Activated CD4-positive, alpha-beta T cell treated with anti-CD3 and anti-CD28 coated beads, Interleukin-2, Interleukin-6, amounts not matched to agents 100 ng/mL and 50 ng/mL, durations not matched to agents 16 hours and 8 hours (primary cell): ENCODE measurements around the gene GRID1.
A peak's percentile ranks its signal among the peaks of the same experiment; 100 is the strongest.

Experiments
- DNase-seq: peaks from one replicate; pipeline ENCODE4 v3.0.0-alpha.2; 2020

GRID1 gene

DNA sequence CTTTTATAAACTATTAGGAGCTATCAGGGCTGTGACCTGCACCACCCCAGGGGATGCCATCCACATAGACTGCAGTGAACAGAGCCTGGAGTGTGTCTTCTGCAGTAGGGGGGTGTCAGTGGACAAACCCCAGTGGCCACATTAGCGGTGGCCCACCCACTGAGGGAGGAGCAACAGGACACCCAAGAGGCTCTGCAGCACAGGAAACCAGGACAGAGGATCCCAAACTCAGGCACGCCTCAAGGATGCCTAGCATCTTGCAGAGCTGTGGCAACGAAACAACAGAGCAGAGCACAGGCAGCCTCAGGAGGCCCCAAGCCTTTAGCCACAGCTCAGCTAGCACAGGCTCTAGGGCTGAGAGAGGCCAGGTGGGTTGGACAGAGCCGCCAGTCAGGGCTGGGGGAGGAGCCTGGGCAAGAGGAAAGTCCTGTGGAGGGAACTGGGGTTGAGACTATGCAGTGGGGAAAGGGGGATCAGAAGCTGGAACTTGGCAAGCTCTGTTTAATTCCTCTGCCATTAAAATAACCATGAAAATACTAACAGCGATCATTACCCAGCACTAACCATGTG, 53.8 kb downstream of the GRID1 start:
- DNase-seq, result no peak

DNA sequence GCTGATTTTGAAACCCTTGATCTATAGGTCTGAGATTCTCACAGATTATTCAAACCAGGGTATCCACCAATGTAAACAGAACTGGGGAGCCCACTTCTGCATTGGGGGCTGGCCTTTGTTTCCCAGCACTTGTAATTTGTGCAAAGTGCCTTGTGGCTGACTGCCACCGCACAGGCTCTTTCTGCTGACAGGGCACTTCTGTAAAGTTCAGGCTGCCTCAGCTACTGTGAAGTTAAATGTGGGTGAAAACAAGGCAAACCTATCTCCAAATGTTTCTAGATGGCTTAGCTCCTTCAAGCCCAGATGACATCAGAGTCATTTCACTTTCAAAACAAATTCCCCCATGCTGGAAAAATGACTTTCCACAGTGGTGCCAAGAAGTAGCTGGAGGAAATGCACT, 54.7 kb downstream of the GRID1 start:
- no peak for DNase-seq

DNA sequence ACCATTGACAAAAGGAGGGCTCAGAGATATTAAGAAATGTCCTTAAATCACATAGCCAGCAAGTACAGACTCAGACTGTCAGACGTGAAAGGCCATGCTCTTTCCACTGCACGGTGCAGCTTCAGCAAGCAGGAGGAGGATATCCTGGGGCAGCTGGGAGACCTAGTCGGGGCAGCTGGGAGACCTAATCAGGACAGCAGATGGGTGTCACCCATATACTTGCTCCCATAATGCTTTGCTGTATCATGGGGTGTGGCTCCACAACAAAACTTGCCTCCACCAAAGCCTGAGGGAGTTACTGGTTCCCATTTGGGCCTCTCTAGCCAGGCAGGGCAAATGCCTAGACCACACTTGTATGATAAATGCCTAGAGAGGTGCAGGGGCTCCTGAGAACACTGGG, 55.4 kb downstream of the GRID1 start:
- DNase-seq, result no peak

DNA sequence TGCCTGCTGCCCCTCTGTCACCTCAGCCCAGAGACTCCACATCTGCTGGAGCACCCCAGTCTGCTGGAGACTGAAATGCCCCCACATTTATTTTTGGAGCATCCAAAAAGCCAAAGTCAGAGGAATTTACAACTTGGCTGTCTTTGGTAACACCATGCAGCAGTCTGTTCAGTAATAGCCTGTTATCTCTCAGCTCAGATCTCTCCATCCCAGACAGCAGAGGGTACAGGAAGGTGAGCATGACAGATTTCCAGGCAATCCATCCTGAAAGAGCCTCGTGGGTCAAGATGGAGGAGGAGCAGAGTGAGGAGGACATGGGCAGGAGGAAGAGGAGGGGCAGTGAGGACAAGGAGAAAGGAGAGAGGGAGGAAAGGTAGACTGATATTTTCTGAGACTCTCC, 55.9 kb downstream of the GRID1 start:
- no peak for DNase-seq

DNA sequence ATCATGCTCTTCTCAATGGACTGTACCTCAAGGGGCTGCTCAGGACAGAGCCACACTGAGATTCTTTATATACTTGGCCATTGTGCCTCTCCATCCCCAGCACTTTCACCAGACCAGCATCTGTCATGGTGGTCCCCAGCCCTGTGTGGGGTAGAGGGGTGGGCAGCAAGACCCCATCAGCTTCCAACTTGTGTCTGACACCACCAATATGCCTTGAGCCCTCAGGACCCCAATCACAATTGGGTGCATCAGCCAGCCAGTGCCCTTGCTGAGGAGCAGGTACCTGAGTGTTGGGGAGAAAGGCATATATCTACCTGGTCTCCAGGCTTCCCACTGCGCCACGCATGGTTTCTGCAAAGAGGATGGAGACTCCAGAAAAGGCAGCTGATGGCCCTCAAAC, 56.3 kb downstream of the GRID1 start:
- no peak for DNase-seq

DNA sequence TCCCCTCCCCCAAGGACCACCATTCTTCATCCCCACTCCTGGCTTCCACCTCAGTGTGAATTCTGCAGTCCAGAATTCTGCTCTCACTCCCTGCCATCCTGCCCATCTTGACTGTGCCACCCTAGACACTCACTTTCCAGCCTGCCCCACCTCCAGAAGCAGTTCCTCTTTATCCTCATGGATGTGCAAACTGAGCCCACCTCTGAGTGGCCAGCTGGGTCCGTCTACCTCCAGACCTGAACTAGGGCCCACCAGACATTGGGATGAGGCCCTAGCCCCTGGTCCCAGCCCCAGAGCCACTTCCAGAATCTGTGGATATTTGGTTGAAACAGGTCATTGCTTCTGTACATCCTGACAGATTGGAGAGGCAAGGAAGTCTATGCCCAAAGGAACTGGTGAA, 58.5 kb downstream of the GRID1 start:
- DNase-seq, result no peak

DNA sequence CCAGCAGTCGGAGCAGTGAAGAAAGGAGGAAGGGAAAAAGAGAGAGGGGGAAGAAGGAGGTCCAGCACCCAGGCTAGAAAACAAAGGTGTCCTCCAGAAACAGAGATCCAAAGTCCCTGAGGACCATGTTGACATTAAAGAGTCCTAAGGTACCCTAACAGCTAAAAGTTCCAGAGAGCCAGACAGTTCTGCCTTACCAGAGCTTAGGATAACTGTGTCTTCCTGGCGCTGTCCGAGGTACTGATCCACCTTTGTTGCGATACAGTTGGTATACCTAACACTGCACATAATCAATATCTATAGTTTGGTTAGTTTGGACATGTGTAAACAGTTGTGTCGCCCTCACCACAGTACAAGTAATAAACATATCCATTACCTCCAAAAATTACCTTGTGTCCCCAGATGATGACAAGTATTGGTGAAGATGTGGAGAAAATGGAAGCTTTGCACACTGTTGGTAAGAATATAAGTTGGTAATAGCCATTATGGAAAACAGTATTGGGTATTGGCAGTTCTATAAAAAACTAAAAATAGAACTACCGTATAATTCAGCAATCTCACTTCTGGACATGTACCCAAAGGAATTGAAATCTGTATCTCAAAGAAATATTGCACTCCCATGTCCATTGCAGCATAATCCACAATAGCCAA, 59.8 kb downstream of the GRID1 start:
- peak; percentile 12 for DNase-seq

DNA sequence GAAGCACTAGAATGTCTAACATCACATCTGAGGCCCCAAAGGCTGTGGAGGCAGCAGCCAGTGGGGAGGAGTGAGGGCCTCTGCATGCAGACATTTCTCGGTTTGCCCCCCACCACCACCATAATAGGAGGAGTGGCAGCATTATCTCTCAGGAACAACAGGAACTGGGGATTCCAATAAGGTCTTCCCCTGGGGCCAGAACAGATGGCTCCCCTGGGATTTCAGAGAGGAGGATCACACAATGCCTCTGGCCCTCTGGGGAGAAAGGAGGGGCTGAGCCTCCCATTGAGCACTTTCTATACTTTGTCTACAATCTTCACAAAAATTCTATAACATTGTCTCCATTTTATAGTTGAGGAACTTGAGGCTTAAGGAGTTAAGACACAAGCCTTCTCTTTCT, 61.1 kb downstream of the GRID1 start:
- no peak for DNase-seq

DNA sequence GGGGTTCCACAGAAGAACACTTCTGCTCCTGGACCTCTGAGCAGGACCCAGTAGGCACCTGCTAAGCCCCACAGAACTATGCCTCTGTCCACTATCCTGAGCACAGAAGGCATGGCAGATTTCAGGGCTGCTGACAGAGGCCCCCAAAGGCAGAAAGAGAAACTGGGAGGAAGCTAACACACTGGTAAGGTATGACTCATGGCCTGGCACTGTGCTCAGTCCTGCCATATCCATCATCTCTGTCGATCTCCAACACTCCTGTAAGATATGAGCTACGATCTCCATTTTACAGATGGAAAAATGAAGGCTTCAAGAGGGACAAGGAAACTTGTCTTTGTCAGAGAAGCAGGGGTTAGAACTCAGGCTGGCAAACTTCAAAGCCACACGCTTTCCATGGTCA, 62.2 kb downstream of the GRID1 start:
- no peak for DNase-seq

DNA sequence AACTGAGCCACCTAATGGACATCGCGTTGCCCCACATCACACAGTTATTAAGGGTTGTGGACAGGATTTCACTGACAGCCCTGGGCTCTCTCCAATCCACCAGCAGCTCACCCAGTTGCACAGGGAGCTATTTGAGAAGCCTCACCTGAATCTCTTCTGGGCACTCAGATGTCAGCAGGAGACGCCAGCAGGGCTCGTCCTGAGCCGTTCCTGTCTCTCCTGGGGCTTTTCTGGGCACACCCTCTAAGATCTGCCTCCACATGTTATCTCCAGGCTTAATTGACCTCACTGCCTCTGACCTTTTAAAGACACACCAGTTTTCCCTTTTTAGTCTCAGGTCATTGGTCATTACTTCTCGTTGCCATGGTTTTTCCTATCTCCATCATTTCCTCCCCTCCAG, 63.0 kb downstream of the GRID1 start:
- no peak for DNase-seq

DNA sequence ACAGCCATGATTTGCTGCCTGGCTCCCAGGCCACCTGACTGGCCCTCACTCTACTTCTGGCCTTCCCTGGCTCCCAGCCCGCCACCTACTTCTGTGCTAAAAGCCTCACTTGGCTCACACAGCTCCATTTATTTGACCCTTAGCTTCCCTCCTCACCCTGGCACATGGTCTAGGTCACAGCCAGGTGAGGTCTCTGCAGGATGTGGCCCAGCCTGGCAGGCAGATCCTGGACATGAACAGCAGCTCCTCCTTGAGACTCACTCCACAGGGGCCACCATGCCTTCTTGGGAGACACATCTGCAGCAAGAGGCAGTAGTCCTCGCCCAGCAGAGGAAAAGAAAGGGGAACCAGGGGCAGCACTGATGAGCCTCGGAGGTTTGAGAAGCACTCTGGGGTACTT, 64.6 kb downstream of the GRID1 start:
- no peak for DNase-seq

DNA sequence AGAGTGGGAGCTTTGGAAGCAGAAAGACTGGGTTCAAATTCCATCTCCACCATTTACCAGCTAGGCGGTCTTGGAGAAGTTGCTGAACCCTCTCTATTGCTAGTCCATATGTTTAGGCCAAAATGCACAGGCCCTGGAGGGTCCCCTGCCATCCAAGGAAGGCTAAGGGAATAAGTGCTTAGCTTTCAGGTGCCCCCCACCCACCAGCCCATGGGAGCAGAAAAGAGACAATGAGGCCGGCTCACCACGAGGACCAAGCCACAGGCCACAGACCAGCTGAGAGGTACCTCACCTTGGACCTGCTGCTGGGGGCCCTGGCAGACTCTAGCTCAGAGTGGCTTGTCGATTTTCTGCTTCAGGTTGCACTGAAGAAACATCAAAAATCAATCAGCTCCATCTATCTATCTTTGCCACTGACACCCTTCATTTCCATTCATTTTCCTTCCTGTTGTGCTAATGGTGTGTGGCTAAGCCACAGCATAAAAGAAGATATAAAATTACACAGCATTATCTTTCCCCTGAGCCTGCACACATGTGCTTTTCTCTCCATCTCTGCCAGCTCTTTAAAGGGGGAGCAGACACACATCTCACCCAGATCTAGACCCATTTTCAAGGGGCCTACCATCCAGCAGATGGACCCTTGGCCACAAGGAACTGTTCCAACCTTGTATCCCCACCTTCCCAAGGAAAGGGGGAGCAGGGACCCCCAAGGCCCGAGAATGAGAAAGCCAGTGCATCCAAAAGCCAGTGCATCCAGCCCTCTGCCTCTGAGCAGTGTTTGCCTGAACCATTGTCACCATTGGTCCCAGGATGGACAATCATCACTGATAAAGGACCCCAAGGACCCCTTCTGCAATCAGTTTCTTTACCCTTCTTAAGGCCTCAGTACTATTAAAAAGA, 65.4 kb downstream of the GRID1 start:
- DNase-seq, result no peak

DNA sequence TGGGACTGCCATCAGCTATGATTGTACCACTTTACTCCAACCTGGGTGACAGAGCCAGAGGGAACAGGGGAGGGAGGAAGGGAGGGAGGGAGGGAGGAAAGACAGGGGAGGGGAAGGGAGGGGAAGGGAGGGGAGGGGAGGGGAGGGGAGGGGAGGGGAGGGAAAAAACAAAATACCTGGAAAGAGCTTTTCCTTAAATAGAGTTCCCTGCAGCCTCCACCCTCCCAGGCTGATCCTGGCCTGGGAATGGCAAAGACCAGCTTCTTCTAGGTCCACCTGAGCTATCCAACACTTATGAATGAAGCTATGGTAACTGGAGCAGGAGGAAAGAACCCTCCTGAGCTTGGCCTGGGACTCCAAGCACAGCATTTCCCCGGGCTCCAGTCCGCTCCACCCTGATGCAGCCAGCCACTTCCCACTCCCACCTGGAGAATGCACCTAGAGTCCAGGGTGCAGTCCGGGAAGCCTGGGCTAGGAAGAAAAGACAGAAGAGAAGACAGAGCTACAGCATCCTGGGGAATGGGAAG, 66.1 kb downstream of the GRID1 start:
- no peak for DNase-seq

DNA sequence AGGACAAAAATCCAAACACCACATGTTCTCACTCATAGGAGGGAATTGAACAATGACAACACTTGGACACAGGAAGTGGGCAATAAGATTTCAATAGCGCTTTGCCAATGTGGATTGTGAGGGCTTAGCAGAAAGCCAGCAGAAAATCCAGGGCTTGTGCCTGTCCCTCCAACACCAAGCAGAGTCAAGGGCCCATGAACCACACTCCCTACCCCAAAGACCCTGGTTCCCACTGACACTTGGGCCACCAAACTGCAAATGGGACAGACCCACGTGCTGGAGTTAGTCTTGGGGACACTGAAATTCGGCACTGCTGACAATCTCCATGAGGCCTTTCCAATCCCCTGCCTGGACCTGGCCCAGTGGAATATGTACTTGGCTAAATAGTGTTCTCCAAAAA, 67.0 kb downstream of the GRID1 start:
- no peak for DNase-seq

DNA sequence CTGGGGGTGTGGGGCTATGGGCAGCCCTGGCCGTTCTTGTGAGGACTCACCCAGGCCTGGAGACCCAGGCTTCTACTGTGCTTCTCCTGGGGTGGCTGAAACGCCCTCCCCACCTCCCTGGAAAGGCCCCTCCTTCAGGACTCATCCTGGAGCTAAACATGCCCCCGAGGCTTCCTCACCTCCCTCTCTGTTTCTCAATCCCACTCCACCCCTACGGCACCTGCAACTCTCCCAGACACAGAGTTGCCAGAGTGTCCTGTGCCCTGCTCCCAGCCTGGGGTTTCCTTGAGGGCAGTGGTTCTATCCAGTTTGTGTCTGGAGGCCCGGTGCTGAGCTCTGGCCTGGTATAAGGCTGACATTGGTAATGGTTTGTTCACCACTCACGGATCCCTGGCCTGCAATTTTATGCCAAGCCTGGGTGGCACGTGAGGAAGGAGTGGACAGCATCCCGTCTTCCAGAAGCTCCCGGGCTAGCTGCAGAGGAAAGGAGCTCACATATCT, 68.0 kb downstream of the GRID1 start:
- DNase-seq, result no peak

DNA sequence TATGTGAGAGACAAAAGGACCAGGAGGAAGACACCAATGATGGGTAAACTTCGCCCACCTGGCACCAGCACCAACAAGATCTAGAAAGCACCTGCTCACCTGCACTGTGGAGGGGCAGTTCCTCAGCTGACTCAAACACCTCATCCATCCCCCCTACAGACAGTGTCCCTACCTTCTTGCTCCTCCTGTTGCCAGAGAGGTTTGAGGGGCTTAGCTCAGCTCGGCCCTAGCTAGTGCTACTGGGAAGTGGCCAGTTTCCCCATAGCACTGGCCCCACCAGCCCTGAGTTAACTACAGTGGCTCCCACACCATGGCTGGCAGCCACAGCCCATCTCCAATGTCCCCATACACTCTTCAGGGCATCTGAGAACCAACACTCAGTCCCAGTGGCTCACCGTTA, 70.8 kb downstream of the GRID1 start:
- no peak for DNase-seq

DNA sequence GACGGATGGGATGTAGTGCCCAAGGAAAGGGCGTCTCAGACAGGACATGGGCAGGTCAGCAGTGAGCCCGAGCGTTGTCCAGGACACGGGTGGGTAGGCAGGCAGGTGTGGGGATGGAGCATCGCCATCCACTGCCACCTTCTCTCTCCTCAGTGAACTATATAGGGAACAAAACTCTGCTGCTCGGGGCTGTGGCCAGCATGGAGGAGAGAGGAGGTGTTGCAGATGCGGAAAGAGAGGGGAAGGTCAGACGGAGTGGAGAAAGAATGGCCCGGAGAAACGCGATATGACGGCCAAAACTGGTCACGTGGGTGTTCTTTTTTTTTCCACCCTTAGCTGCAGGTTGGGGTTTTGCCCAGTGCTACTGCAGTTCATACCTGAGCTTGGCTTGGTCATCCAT, 71.2 kb downstream of the GRID1 start:
- no peak for DNase-seq

DNA sequence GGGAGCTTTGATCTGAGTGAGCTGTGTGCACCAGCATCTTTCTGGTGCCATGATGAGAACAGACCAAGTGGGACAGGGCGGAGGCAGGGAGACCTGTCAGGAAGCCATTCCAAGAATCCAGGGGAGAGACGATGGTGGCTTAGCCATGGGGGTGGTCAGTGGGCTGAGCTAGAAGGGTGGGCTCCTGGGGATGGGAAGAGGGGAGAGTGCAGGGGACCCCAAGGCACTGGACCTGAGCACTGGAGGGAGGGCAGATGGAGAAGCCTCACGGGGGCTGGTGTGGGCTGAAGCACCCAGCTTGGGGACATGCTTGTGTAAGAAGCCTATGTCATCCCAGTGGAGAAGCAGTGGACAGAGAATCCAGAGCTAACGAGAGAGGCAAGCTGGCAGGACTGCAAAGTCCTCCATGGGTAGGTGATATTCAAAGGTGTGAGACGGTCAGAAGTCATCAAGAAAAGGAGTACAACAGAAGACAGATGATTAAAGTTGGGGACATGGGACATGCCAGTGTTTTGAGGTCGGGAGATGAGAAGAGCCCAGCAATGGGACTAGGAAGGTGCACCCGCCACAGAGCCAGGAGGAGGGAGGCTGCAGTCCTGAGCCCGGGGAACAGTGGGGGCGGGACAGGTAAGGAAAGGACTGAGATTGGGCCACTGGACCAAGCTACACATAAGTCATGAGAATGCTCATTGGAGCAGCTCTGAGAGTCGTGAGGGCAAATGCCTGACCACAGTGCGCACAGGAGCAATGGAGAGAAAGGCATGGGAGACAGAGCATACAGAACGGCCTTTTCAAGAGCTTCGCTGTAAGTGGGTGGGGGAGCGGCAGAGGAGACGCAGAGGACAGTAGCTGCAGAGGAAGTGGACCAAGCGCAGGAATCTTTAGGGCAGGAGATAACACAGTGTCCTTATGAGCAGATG, 72.0 kb downstream of the GRID1 start:
- DNase-seq, result no peak

DNA sequence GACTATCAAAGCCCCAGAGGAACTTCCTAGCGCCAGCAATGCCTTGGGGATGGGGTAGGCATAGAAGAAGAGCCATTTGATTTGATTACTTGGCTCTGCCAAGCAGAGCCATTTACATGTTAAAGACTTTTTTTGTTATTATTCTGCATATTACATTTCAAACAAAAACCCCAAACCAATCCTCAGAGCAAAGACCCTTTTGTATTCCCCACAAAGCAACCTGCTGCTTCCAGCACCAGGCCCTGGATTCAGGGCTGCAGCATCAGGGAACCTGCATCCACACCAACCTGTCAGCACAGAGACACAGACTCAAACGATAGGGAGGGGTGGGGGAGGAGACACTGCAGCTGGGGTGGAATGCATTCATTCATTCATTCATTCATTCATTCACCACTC, 73.2 kb downstream of the GRID1 start:
- DNase-seq, result no peak

DNA sequence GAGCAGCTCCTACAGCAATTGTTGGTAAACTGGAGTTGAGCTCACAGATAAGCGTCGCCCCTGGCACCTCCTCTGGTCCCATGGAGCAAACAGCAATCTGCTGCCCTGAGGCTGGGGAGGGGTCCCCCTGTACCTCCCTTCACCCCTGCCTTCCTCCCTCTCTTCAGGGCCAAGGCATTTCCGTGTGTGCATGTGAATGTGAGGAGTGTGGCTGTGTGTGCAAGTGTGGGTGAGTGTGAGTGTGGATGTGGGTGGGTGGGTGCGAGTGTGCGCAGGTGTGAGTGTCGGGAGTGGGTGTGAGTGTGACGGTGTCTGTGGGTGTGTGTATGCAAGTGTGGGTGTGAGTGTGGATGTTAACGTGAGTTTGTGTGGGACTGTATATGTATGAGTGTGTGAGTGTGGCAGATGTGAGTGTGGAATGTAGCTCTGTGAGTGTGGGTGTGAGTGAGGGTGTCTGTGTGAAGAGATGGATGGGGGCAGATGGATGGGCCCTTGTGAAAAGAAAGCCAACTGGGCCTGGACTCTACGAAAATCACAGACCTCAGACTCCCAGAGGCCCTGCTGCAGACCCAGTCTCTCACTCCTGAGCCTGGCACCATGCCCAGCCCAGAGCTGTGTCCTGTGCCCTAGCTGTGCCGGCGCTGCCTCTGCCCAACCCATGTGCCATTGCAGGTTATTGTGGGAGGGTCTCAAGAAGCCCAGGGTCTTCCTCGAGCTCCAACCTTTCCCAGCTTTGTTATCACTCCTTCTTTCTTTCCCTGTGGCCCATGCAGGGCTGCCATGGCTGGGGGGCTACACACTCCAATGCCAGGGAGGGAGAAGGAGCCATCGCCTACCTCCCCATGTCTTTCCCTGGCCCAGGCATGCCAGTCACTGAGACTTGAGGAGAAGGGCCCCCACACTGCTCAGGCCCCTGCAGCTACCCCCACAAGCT, 73.9 kb downstream of the GRID1 start:
- no peak for DNase-seq

DNA sequence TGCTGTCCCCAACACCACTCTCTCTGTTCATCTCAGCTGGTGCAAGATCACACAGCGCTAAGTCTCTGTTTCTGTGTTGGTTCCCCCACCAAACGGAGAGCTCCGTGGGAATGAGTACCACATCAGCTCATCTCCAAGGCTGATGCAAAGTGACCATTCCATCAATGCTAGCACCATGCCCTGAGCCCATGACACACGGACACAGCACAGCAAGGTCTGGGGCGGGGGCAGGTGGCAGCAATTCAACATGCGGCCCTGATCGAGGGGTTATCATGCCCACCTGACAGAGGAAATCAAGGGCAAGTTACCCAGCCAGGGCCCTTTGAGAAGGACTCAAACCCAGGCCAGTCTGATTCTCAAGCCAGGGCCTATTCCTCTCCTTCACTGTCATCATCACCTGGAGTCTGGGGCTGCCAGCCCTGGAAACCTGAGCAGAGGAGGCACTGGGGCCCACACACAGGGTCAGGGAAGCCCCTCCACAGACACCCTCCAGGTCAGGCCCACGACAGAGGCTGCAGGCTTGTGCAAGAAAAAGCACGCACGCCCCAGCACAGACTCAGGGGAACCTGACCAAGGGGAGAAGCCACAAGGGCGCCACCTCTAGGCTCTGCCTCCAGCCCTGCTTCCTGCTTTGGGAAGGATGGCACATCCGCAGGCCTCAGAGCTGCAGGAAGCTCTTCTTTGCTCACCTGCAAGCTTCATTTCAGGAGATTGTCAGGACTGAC, 74.8 kb downstream of the GRID1 start:
- no peak for DNase-seq
